Epithelial cell of umbilical artery (primary cell): Measurements from ENCODE around the gene CCDC28B. TPM values are rescaled to one million over a fixed set of nuclear protein-coding genes. Genes with fewer than 3 reads are reported as not detected.

Experiments used
- total RNA-seq: library from RNA; depleted of rRNA; stranded (reverse); fragments of >200 nt; gene quantifications from 2 replicates; pipeline ENCODE4 v1.2.3, GENCODE V29; 2014

Gene CCDC28B
- 16.7 and 25.3 TPM in 2 replicates for total RNA-seq

GRCh38 chr1:32200226-32201010, at the start of gene CCDC28B:
Gene CCDC28B (plus strand): TSS chr1:32200595. CDS start chr1:32201936, 1,341 bp downstream.

GRCh38 chr1:32179443-32180185, 20.8 kb upstream of the CCDC28B start, which contains the start of gene TXLNA:
Gene TXLNA (plus strand): TSS chr1:32179675. CDS start chr1:32180346, 671 bp downstream.

GRCh38 chr1:32205401-32206370, 5.3 kb downstream of the CCDC28B start, which contains the start of gene IQCC:
Gene IQCC (plus strand): TSS chr1:32205671. CDS start chr1:32205682, 11 bp downstream.

GRCh38 chr1:32208891-32209328, 8.5 kb downstream of the CCDC28B start, which contains the start of gene DCDC2B:
Gene DCDC2B (plus strand): TSS chr1:32209089. CDS start chr1:32209094, 5 bp downstream.

GRCh38 chr1:32221980-32222755, 21.8 kb downstream of the CCDC28B start, which contains the start of the genes EIF3I and TMEM234:
Gene EIF3I (plus strand): TSS chr1:32222407. CDS start chr1:32222442, 35 bp downstream.
Gene TMEM234 (minus strand): TSS chr1:32222353. CDS start chr1:32222322, 31 bp downstream.

GRCh38 chr1:32246888-32247273, 46.5 kb downstream of the CCDC28B start, which contains the start of gene FAM167B:
Gene FAM167B (plus strand): TSS chr1:32247222. CDS start chr1:32247422, 200 bp downstream.

GRCh38 chr1:32250893-32251716, 50.7 kb downstream of the CCDC28B start, which contains the start of gene LCK:
Gene LCK (plus strand): TSS chr1:32251265. CDS start chr1:32274330, 23,065 bp downstream.

Other genes with a start within 250 kb of the CCDC28B start
- gene KHDRBS1, start 186.7 kb upstream of the CCDC28B start, total RNA-seq = 68.2 and 71.4 TPM in 2 replicates
- 8.4 and 9.1 TPM in 2 replicates for gene TMEM39B, start 127.7 kb upstream of the CCDC28B start, total RNA-seq
- 30.2 and 38.0 TPM in 2 replicates for gene KPNA6, start 92.5 kb upstream of the CCDC28B start, total RNA-seq
- gene TXLNA, start 20.9 kb upstream of the CCDC28B start, total RNA-seq = 60.7 and 83.4 TPM in 2 replicates
- gene IQCC, start 5.1 kb downstream of the CCDC28B start, total RNA-seq = 1.3 and 2.0 TPM in 2 replicates
- not detected in 2 replicates for gene DCDC2B, start 8.5 kb downstream of the CCDC28B start, total RNA-seq
- 9.1 and 11.1 TPM in 2 replicates for gene TMEM234, start 21.8 kb downstream of the CCDC28B start, total RNA-seq
- gene EIF3I, start 21.8 kb downstream of the CCDC28B start, total RNA-seq = 393 and 395 TPM in 2 replicates
- gene FAM167B, start 46.6 kb downstream of the CCDC28B start, total RNA-seq = 0.97 and 3.6 TPM in 2 replicates
- 0.32 TPM in 1 of 2 replicates, not detected in the other for gene LCK, start 50.7 kb downstream of the CCDC28B start, total RNA-seq
- gene HDAC1, start 91.5 kb downstream of the CCDC28B start, total RNA-seq = 89.6 and 124 TPM in 2 replicates
- gene MARCKSL1, start 135.6 kb downstream of the CCDC28B start, total RNA-seq = 56.1 and 67.2 TPM in 2 replicates
- 0.32 and 0.61 TPM in 2 replicates for gene FAM229A, start 161.9 kb downstream of the CCDC28B start, total RNA-seq
- not detected in 2 replicates for gene TSSK3, start 161.9 kb downstream of the CCDC28B start, total RNA-seq
- gene BSDC1, start 193.8 kb downstream of the CCDC28B start, total RNA-seq = 46.1 and 63.7 TPM in 2 replicates